Measurements from ENCODE around the gene G6PC3. TPM values are rescaled to one million over a fixed set of nuclear protein-coding genes. Genes with fewer than 3 reads are reported as not detected.

Gene G6PC3
- polyA plus RNA-seq, 1 of the 3 experiments (the other 2 are of a cell fraction): 166 TPM

DNA sequence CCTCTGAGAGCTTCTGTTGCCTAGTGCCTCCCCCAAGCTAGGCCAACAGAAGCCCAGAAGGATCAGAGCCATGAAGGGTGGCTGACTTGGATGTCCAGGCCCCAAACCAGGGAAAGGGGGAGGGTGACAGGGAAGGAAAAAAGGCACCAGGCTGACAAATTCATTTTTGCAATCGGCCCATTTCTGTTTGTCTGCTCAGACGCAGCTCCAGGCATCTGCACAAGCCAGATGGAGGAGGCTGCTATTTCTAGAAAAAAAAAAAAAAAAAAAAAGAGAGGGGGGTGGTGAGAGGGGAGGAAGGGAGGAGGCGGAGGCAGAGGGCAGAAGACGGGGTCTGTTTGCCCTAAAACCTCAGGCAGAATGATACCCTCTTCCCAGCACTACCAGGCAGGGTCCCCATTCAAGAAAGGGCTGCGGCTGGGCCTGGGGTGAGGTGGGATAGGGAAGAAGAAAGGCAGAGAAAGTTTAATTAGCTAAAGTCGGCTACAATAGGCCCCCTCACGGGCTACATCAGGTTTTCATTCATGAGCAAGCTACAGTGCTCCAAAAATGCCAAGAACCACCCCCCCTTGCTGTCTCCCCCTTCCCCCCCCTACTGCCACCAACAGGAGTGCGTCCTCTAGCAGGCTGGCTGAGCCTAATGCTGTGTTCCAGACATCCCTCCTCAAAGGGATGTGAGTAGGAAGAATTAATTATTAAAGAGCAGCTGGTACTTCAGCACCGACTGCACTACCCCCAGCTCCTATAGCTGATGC, 50.5 kb downstream of the G6PC3 start (continued):
- TF ChIP-seq, protein P1, sequence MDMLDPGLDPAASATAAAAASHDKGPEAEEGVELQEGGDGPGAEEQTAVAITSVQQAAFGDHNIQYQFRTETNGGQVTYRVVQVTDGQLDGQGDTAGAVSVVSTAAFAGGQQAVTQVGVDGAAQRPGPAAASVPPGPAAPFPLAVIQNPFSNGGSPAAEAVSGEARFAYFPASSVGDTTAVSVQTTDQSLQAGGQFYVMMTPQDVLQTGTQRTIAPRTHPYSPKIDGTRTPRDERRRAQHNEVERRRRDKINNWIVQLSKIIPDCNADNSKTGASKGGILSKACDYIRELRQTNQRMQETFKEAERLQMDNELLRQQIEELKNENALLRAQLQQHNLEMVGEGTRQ (IDR thresholded peaks at IDR 0.05; ENCODE audit: borderline replicate concordance, low read depth, low read length): no peak
- TF ChIP-seq EP300 (IDR thresholded peaks at IDR 0.05; ENCODE audit: borderline replicate concordance in 1 of 2, low read depth in 1 of 2, low read length in 1 of 2): no peak
- no peak for TF ChIP-seq FOXJ3 (CRISPR knock-in tag; IDR thresholded peaks at IDR 0.05)
- no peak for TF ChIP-seq SMC3 (IDR thresholded peaks at IDR 0.05; ENCODE audit: low read depth, low read length)
- no peak for TF ChIP-seq JUND (IDR thresholded peaks at IDR 0.05)
- no peak for TF ChIP-seq TEAD4 (IDR thresholded peaks at IDR 0.05; ENCODE audit: borderline replicate concordance, insufficient read depth)
- no peak for TF ChIP-seq FOSL2 (IDR thresholded peaks at IDR 0.05; ENCODE audit: borderline replicate concordance, low read depth)
- no peak for TF ChIP-seq USF1 (IDR thresholded peaks at IDR 0.05; ENCODE audit: borderline replicate concordance, low read depth)
- TF ChIP-seq, protein P2, sequence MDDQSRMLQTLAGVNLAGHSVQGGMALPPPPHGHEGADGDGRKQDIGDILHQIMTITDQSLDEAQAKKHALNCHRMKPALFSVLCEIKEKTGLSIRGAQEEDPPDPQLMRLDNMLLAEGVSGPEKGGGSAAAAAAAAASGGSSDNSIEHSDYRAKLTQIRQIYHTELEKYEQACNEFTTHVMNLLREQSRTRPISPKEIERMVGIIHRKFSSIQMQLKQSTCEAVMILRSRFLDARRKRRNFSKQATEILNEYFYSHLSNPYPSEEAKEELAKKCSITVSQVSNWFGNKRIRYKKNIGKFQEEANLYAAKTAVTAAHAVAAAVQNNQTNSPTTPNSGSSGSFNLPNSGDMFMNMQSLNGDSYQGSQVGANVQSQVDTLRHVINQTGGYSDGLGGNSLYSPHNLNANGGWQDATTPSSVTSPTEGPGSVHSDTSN (IDR thresholded peaks at IDR 0.05): no peak
- no peak for TF ChIP-seq ZBTB33 (IDR thresholded peaks at IDR 0.05; ENCODE audit: borderline replicate concordance, low read depth)
- TF ChIP-seq TCF12 (IDR thresholded peaks at IDR 0.05): no peak
- no peak for TF ChIP-seq NRF1 (IDR thresholded peaks at IDR 0.05; ENCODE audit: low read depth, low read length)

- H3K4me2 ChIP-seq: peak overlapping the region; percentile 97
- peaks cover 7% of the 10 kb centered on the region for H3F3A ChIP-seq (replicated peaks; ENCODE audit: insufficient read depth)
- H3K9ac ChIP-seq: peak overlapping the region; percentile 88
- H3K9me2 ChIP-seq: no peaks in the 10 kb centered on the region
- H3K9me3 ChIP-seq: no peaks in the 10 kb centered on the region
- TF ChIP-seq ELF1 (IDR thresholded peaks at IDR 0.05): no peak
- no peak for TF ChIP-seq YY1 (IDR thresholded peaks at IDR 0.05; ENCODE audit: low read depth)
- TF ChIP-seq, protein P3, sequence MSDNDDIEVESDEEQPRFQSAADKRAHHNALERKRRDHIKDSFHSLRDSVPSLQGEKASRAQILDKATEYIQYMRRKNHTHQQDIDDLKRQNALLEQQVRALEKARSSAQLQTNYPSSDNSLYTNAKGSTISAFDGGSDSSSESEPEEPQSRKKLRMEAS (IDR thresholded peaks at IDR 0.05; ENCODE audit: low read depth): no peak
- TF ChIP-seq RAD21 (IDR thresholded peaks at IDR 0.05; ENCODE audit: low read length): no peak
- no peak for TF ChIP-seq IRF3 (IDR thresholded peaks at IDR 0.05; ENCODE audit: low read depth, low read length)
- TF ChIP-seq NRF1 (IDR thresholded peaks at IDR 0.05; ENCODE audit: low read depth, low read length): no peak
- TF ChIP-seq CTCF (IDR thresholded peaks at IDR 0.05): no peak
- TF ChIP-seq JUND (IDR thresholded peaks at IDR 0.05): no peak
- no peak for TF ChIP-seq POLR2AphosphoS5 (IDR thresholded peaks at IDR 0.05; ENCODE audit: low read depth, low read length)
- no peaks in the 10 kb centered on the region for H3K27me3 ChIP-seq (ENCODE audit: insufficient read depth)
- peaks cover 20% of the 10 kb centered on the region; the same call in 1 of the 2 replicates for H4K20me1 ChIP-seq (ENCODE audit: insufficient read depth)
- ChIA-PET CTCF (interaction anchor here (0.6 to 2.6 kb wide), 8 partner anchors 10 to 223 kb away, joined by 3 to 15 read pairs (median 6); partner anchors contain the start of gene GRN), POLR2A (interaction anchor here (1.0 to 2.2 kb wide), 2 partner anchors 11 to 56 kb away, joined by 7 to 8 read pairs; partner anchors contain the start of gene LSM12)
- peak overlapping the region in 1 of 2 experiments; percentile 4; a peak in 1 of 4 replicates for H3K27ac ChIP-seq (ENCODE audit: low read depth in 2 of 2, low read length in 1 of 2)
- H3K79me2 ChIP-seq (ENCODE audit: insufficient read depth): peaks cover 19% of the 10 kb centered on the region; the same call in 1 of the 2 replicates
- no peak overlapping the region; the same call in 1 of the 2 replicates for H2AFZ ChIP-seq (ENCODE audit: low read depth)
- H3K4me1 ChIP-seq (ENCODE audit: control insufficient read depth in 1 of 2, insufficient read depth in 2 of 2, low read depth in 1 of 2, low read length in 1 of 2): peaks cover 4 to 26% of the 10 kb centered on the region in 2 experiments; a peak in 2 of 4 replicates
- peak overlapping the region; percentile 72 to 78 for H3K4me3 ChIP-seq (ENCODE audit: low read depth in 2 of 2, low read length in 1 of 2)
- DNase-seq: no peak
- H3K36me3 ChIP-seq (replicated peaks in 1 of 2; ENCODE audit: control insufficient read depth in 1 of 2, insufficient read depth in 2 of 2, low read length in 1 of 2): no peaks in the 10 kb centered on the region
- 15% methylated on average over 1 of the region's 1 CpG for WGBS (ENCODE audit: low lambda C conversion rate)
These were observed 51.7 kb downstream of the G6PC3 start for GRCh38 chr17:44121997-44122815.
